H1 (cell line): ENCODE results near the gene XRRA1. TPM values are rescaled to one million over a fixed set of nuclear protein-coding genes. Genes with fewer than 3 reads are reported as not detected.

Experiments used
- CTCF ChIA-PET: fragments of 300-600 bp; sonication (Branson Sonifier 250); formaldehyde crosslinking; loops from one replicate; lab custom pipeline; 2021; ENCODE audit not compliant: partially characterized antibody; lab: Charles Lee
- POLR2A ChIA-PET: fragments of 300-600 bp; sonication (Branson Sonifier 250); formaldehyde crosslinking; loops from one replicate; lab custom pipeline; 2021; ENCODE audit warnings: inconsistent platforms; ENCODE audit not compliant: partially characterized antibody; lab: Charles Lee
- DNase-seq, 2 experiments: peaks; one replicate each; pipeline versions ENCODE4 v3.0.0 to v3.0.0-alpha.2; 2010 to 2022; ENCODE audit warnings: low spot score in 2 of 2, low read depth in 1 of 2, mixed read lengths in 1 of 2
- FAIRE-seq: peaks from 2 replicates; lab custom pipeline; 2011; peaks lifted over from hg19 to GRCh38; lab: Jason Lieb, UNC
- H2AFZ ChIP-seq: 2 replicates; pipeline ENCODE4 v1.8.1; 2012; ENCODE audit warnings: low read length, inconsistent platforms
- H2AK5ac ChIP-seq: 2 replicates; pipeline ENCODE4 v1.6.1; 2013; ENCODE audit warnings: low read depth, low read length
- H2BK120ac ChIP-seq: replicated peaks from 2 replicates; pipeline ENCODE3; 2013; ENCODE audit warnings: low read depth, low read length, inconsistent platforms
- H2BK12ac ChIP-seq: 2 replicates; pipeline ENCODE4 v1.6.1; 2013; ENCODE audit warnings: low read depth, low read length
- H2BK15ac ChIP-seq: 2 replicates; pipeline ENCODE4 v1.6.1; 2013; ENCODE audit warnings: low read length
- H2BK20ac ChIP-seq: 2 replicates; pipeline ENCODE4 v1.6.1; 2013; ENCODE audit warnings: low read length
- H2BK5ac ChIP-seq: 2 replicates; pipeline ENCODE4 v1.6.1; 2013; ENCODE audit warnings: low read depth, low read length
- H3K14ac ChIP-seq: 2 replicates; pipeline ENCODE4 v1.6.1; 2013; ENCODE audit warnings: inconsistent platforms; ENCODE audit not compliant: insufficient read length
- H3K18ac ChIP-seq: 2 replicates; pipeline ENCODE4 v1.6.1; 2013; ENCODE audit warnings: low read length; ENCODE audit errors: extremely low read depth
- H3K23ac ChIP-seq: 2 replicates; pipeline ENCODE4 v1.6.1; 2013; ENCODE audit warnings: inconsistent platforms; ENCODE audit not compliant: insufficient read length
- H3K23me2 ChIP-seq: 2 replicates; pipeline ENCODE4 v1.6.1; 2013; ENCODE audit warnings: low read depth, low read length
- H3K27ac ChIP-seq: 2 replicates; pipeline ENCODE4 v1.6.1; 2011; ENCODE audit warnings: low read depth, low read length, inconsistent platforms
- H3K27me3 ChIP-seq, 4 experiments: replicated peaks in 1 of 4; 1 replicate in 1 of 4; 2 replicates in 3 of 4; pipeline versions ENCODE4 v1.6.1 to v1.8.1; 2011 to 2013; ENCODE audit warnings: low read length in 3 of 4, mild to moderate bottlenecking in 3 of 4, inconsistent platforms in 2 of 4, mixed read lengths in 2 of 4, moderate library complexity in 1 of 4; ENCODE audit not compliant: control insufficient read depth in 3 of 4, insufficient read depth in 3 of 4; ENCODE audit errors: extremely low read depth in 1 of 4
- H3K36me3 ChIP-seq, 4 experiments: 2 replicates each; pipeline versions ENCODE4 v1.6.1 to v1.8.1; 2011 to 2013; ENCODE audit warnings: mild to moderate bottlenecking in 4 of 4, low read length in 3 of 4, moderate library complexity in 2 of 4, control low read depth in 1 of 4, inconsistent platforms in 1 of 4; ENCODE audit not compliant: insufficient read depth in 4 of 4, control insufficient read depth in 2 of 4
- H3K4ac ChIP-seq: replicated peaks from 2 replicates; pipeline ENCODE3; 2013; ENCODE audit warnings: low read length, low read depth, mixed read lengths, inconsistent platforms; ENCODE audit not compliant: insufficient read length
- H3K4me1 ChIP-seq, 4 experiments: replicated peaks in 1 of 4; 1 replicate in 1 of 4; 2 replicates in 3 of 4; pipeline versions ENCODE4 v1.6.1 to v1.8.1; 2011 to 2013; ENCODE audit warnings: low read length in 3 of 4, inconsistent platforms in 2 of 4, mixed read lengths in 1 of 4; ENCODE audit not compliant: insufficient read depth in 4 of 4, control insufficient read depth in 3 of 4
- H3K4me2 ChIP-seq, 2 experiments: 2 replicates each; pipeline versions ENCODE4 v1.6.1 to v1.8.1; 2011 to 2013; ENCODE audit warnings: low read depth in 2 of 2, low read length in 2 of 2, control low read depth in 1 of 2, inconsistent platforms in 1 of 2, mild to moderate bottlenecking in 1 of 2; ENCODE audit not compliant: insufficient read depth in 1 of 2
- H3K4me3 ChIP-seq, 4 experiments: fragments of 200-600, 300-600 bp in 1 of 4; sonication (generic), shearing (Covaris generic), sonication (Bioruptor Twin) in 1 of 4; 2 replicates each; pipeline versions ENCODE4 v1.5.1 to v1.8.1; 2011 to 2016; ENCODE audit warnings: low read length in 4 of 4, low read depth in 3 of 4, control low read depth in 2 of 4, inconsistent platforms in 2 of 4, mild to moderate bottlenecking in 2 of 4, mixed read lengths in 1 of 4, moderate library complexity in 1 of 4; ENCODE audit not compliant: insufficient read depth in 2 of 4; ENCODE audit errors: extremely low read depth in 1 of 4
- H3K56ac ChIP-seq: replicated peaks from 2 replicates; pipeline ENCODE3; 2013; ENCODE audit warnings: low read depth, mild to moderate bottlenecking, mixed read lengths, low read length, inconsistent platforms; ENCODE audit not compliant: insufficient read length
- H3K79me1 ChIP-seq: 2 replicates; pipeline ENCODE4 v1.6.1; 2013; ENCODE audit warnings: low read depth, low read length, control low read depth
- H3K79me2 ChIP-seq, 2 experiments: 2 replicates each; pipeline versions ENCODE4 v1.6.1 to v1.8.1; 2012 to 2013; ENCODE audit warnings: low read length in 2 of 2, mild to moderate bottlenecking in 2 of 2, inconsistent platforms in 1 of 2; ENCODE audit not compliant: insufficient read depth in 2 of 2, control insufficient read depth in 1 of 2
- H3K9ac ChIP-seq, 4 experiments: replicated peaks in 1 of 4; 1 replicate in 1 of 4; 2 replicates in 3 of 4; pipeline versions ENCODE4 v1.6.1 to v1.8.1; 2011 to 2013; ENCODE audit warnings: low read depth in 3 of 4, low read length in 3 of 4, control low read depth in 2 of 4, mild to moderate bottlenecking in 2 of 4, moderate library complexity in 2 of 4, inconsistent platforms in 1 of 4; ENCODE audit errors: extremely low read depth in 1 of 4
- H3K9me3 ChIP-seq, 2 experiments: 2 replicates each; pipeline versions ENCODE4 v1.6.1 to v1.8.1; 2012 to 2013; ENCODE audit warnings: mild to moderate bottlenecking in 2 of 2, moderate library complexity in 2 of 2, control low read depth in 1 of 2, inconsistent platforms in 1 of 2, low read depth in 1 of 2, low read length in 1 of 2, mixed read lengths in 1 of 2; ENCODE audit not compliant: insufficient read depth in 2 of 2
- H4K20me1 ChIP-seq, 2 experiments: replicated peaks in 1 of 2; 2 replicates each; pipeline versions ENCODE3 to v1.8.1; 2011 to 2013; ENCODE audit warnings: inconsistent platforms in 2 of 2, low read length in 2 of 2, mild to moderate bottlenecking in 1 of 2; ENCODE audit not compliant: insufficient read depth in 2 of 2, control insufficient read depth in 1 of 2
- H4K5ac ChIP-seq: 2 replicates; pipeline ENCODE4 v1.6.1; 2013; ENCODE audit warnings: low read length, low read depth, mixed read lengths, inconsistent platforms; ENCODE audit not compliant: insufficient read length
- H4K8ac ChIP-seq: 2 replicates; pipeline ENCODE4 v1.8.0; 2013; ENCODE audit warnings: mild to moderate bottlenecking, moderate library complexity, low read length, inconsistent platforms; ENCODE audit not compliant: insufficient read depth; ENCODE audit errors: extremely low read depth
- H4K91ac ChIP-seq: replicated peaks from 2 replicates; pipeline ENCODE3; 2013; ENCODE audit warnings: low read length, mixed read lengths, inconsistent platforms; ENCODE audit not compliant: insufficient read length
- EZH2 ChIP-seq: fragments of 200-600 bp; sonication (generic); IDR thresholded peaks from 2 replicates; pipeline ENCODE4 v1.7.1; 2012; ENCODE audit warnings: low read depth, mild to moderate bottlenecking, moderate library complexity, low read length, inconsistent platforms; ENCODE audit not compliant: severe bottlenecking
- HDAC2 ChIP-seq, 2 experiments: fragments of 300-600 bp in 1 of 2; sonication (generic) in 1 of 2; IDR thresholded peaks; 2 replicates each; pipeline ENCODE4 v1.6.1; 2011 to 2012; ENCODE audit warnings: low read depth in 2 of 2, low read length in 2 of 2, mild to moderate bottlenecking in 2 of 2, moderate library complexity in 2 of 2, borderline replicate concordance in 1 of 2, inconsistent platforms in 1 of 2
- JUND ChIP-seq: IDR thresholded peaks from 2 replicates; pipeline ENCODE4 v1.6.1; 2011; ENCODE audit warnings: mild to moderate bottlenecking, improper control_type of control experiment, low read length
- YY1 ChIP-seq: IDR thresholded peaks from 2 replicates; pipeline ENCODE4 v1.6.1; 2011; ENCODE audit warnings: low read depth, mild to moderate bottlenecking, low read length
- WGBS, 2 experiments: shearing (Covaris generic) in 1 of 2; methylation state at CpG; one replicate each; pipeline versions ENCODE4 v1.1.6 to v1.1.7; 2013 to 2015; ENCODE audit warnings: low lambda C conversion rate in 2 of 2, mixed read lengths in 2 of 2, inconsistent platforms in 1 of 2, low coverage in 1 of 2, missing lambda C conversion rate in 1 of 2; ENCODE audit not compliant: insufficient replicate concordance in 2 of 2, insufficient coverage in 1 of 2, insufficient read length in 1 of 2; ENCODE audit errors: extremely low coverage in 1 of 2, missing lambda C conversion rate in 1 of 2; 5-methylcytosine and 5-hydroxymethylcytosine counted together
- polyA plus RNA-seq, 7 experiments: library from polyadenylated mRNA; depleted of rRNA in 3 of 7; stranded (reverse) in 5 of 7; unstranded in 2 of 7; fragments of >200 nt in 5 of 7; fragments of 200-250 nt in 2 of 7; gene quantifications; 1 replicate in 5 of 7; 2 replicates in 1 of 7; 4 replicates in 1 of 7; pipeline versions ENCODE4 v1.2.1 to v1.2.3, GENCODE V29; 2011 to 2013; ENCODE audit warnings: missing spikeins in 2 of 7, mixed read lengths in 2 of 7
- total RNA-seq: library from RNA; stranded (reverse); fragmentation: NEBNext Ultra II Directional; extraction: Animal tissue kit (Norgen Biotek cat#: 25700); gene quantifications from 2 replicates; pipeline ENCODE4 v1.2.1, GENCODE V29; 2021
- TF ChIP-seq, protein P1 (sequence below), 3 experiments: IDR thresholded peaks; 1 replicate in 2 of 3; 2 replicates in 1 of 3; pipeline versions ENCODE4 v1.5.1 to v1.6.1; 2011; ENCODE audit warnings: low read length in 3 of 3, mild to moderate bottlenecking in 3 of 3, inconsistent platforms in 2 of 3, low read depth in 1 of 3, moderate library complexity in 1 of 3; ENCODE audit not compliant: insufficient read depth in 1 of 3; ENCODE audit errors: control extremely low read depth in 1 of 3

The XRRA1 gene
- total and polyA plus RNA-seq, 2 of the 8 experiments (the other 6 are each of a cell fraction or from before 2014, with no cell fraction given) = 2.1 to 7.1 TPM

DNA sequence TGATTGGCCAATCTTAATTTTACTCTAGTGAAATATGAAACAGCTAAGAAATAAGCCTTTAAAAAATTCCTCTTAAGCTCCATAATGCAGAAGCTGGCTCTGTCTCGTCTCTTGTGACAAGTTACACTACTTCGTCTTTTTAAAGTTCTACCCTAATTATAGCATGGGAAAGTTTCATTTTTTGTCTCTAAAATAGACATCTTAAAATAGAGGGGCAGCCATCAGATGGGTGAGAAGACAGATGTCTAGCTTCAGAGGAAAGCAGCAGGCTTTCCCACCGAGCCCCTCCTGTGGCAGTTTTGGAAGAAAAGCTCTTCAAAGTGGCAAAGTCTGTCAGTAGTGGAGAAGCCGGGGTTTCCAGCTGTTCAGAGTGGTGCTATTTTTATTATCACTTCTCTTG, 39.5 kb downstream of the XRRA1 start:
- Histone ChIP-seq H3K27ac (no peak overlapping the region), H3K14ac (no peak overlapping the region), H4K91ac (no peak overlapping the region), H3K4ac (no peak overlapping the region)
- TF ChIP-seq EZH2 (no peak), JUND (no peak), YY1 (no peak), HDAC2 (IDR thresholded peaks at IDR 0.05; ENCODE audit: borderline replicate concordance in 1 of 2, low read depth in 2 of 2, low read length in 2 of 2) (no peak)
- TF ChIP-seq, protein P1, sequence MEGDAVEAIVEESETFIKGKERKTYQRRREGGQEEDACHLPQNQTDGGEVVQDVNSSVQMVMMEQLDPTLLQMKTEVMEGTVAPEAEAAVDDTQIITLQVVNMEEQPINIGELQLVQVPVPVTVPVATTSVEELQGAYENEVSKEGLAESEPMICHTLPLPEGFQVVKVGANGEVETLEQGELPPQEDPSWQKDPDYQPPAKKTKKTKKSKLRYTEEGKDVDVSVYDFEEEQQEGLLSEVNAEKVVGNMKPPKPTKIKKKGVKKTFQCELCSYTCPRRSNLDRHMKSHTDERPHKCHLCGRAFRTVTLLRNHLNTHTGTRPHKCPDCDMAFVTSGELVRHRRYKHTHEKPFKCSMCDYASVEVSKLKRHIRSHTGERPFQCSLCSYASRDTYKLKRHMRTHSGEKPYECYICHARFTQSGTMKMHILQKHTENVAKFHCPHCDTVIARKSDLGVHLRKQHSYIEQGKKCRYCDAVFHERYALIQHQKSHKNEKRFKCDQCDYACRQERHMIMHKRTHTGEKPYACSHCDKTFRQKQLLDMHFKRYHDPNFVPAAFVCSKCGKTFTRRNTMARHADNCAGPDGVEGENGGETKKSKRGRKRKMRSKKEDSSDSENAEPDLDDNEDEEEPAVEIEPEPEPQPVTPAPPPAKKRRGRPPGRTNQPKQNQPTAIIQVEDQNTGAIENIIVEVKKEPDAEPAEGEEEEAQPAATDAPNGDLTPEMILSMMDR (IDR thresholded peaks at IDR 0.05; ENCODE audit: control extremely low read depth in 1 of 3, insufficient read depth in 1 of 3, low read depth in 1 of 3, low read length in 3 of 3) = no peak
- TF ChIP-seq, all 59 proteins: peak for 0
- Histone ChIP-seq H3K23me2 (no peaks in the 10 kb centered on the region; the same call in 1 of the 2 replicates), H4K8ac (no peak overlapping the region), H2BK5ac (no peak overlapping the region), H3K9ac (no peak overlapping the region), H3K23ac (no peak overlapping the region), H3K79me2 (no peaks in the 10 kb centered on the region), H3K4me3 (no peak overlapping the region), H3K79me1 (no peaks in the 10 kb centered on the region), H3K9me3 (no peaks in the 10 kb centered on the region), H2AFZ (no peak overlapping the region), H2BK15ac (no peak overlapping the region), H3K4me2 (no peak overlapping the region), H2BK20ac (no peak overlapping the region), H3K27me3 (no peaks in the 10 kb centered on the region), H3K4me1 (no peaks in the 10 kb centered on the region), H3K36me3 (no peaks in the 10 kb centered on the region), H2AK5ac (no peak overlapping the region), H3K56ac (no peak overlapping the region), H2BK12ac (no peak overlapping the region), H2BK120ac (no peak overlapping the region), H3K18ac (no peak overlapping the region), H4K5ac (no peak overlapping the region), H4K20me1 (peaks cover 0 to 2% of the 10 kb centered on the region in 2 experiments)
- WGBS, 2 experiments = 85% methylated on average over 4 of the region's 4 CpGs; no CpG with 5 or more reads in 1 of the 2 experiments
- DNase-seq (no peak), FAIRE-seq (no peak)
- POLR2A ChIA-PET = no interaction called here
- CTCF ChIA-PET = interaction anchor here (0.5 to 2.7 kb wide), 11 partner anchors 14 to 296 kb away, joined by 3 to 13 read pairs (median 4); no protein-coding TSS in a partner anchor
